Transverse colon (tissue), 4 donors: ENCODE data around the gene NEMP2.

Experiments
- EP300 ChIP-seq: sonication (generic); formaldehyde crosslinking; IDR thresholded peaks from one replicate; pipeline ENCODE4 v1.6.1; 2017; ENCODE audit warnings: antibody characterized with exemption, low read depth
- POLR2A ChIP-seq: fragments of 450-650 bp; IDR thresholded peaks from one replicate; pipeline ENCODE4 v1.6.1; 2016; ENCODE audit warnings: antibody characterized with exemption, mild to moderate bottlenecking, moderate library complexity
- POLR2AphosphoS5 ChIP-seq, 3 donors: sonication (generic); formaldehyde crosslinking; IDR thresholded peaks; one replicate each; pipeline ENCODE4 v1.6.1; 2016; ENCODE audit warnings: antibody characterized with exemption in 3 of 3
- TF ChIP-seq, protein P1 (sequence below), 5 experiments: fragments of 200-600 bp in 3 of 5; fragments of 450-650 bp in 2 of 5; sonication (generic) in 3 of 5; IDR thresholded peaks; 1 replicate in 2 of 5; 2 replicates in 3 of 5; pipeline ENCODE4 v1.5.1; 2016 to 2017; ENCODE audit warnings: antibody characterized with exemption in 5 of 5, inconsistent platforms in 3 of 5, mild to moderate bottlenecking in 2 of 5, moderate library complexity in 1 of 5

DNA sequence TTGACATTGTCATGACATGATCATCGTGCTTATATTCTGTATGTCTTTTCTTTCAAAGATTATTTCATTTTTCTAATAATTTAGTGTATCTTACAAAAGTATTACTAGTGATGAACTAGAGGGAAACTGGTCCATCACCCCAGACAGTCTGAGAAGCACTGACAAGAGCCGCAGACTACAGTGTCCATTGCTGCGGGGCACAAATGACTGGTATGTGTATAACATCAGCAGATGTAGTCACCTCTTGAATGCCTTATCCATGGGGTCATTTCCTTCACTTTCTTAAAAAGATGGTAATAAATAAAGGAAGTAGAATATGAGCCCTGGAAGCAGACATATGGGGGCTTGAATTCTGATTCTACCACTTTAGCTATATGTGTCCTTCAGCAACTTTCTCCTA lies 29.6 kb downstream of the NEMP2 start:
- TF ChIP-seq POLR2A (no peak), EP300 (no peak), POLR2AphosphoS5 (IDR thresholded peaks at IDR 0.05) (no peak)
- TF ChIP-seq, protein P1, sequence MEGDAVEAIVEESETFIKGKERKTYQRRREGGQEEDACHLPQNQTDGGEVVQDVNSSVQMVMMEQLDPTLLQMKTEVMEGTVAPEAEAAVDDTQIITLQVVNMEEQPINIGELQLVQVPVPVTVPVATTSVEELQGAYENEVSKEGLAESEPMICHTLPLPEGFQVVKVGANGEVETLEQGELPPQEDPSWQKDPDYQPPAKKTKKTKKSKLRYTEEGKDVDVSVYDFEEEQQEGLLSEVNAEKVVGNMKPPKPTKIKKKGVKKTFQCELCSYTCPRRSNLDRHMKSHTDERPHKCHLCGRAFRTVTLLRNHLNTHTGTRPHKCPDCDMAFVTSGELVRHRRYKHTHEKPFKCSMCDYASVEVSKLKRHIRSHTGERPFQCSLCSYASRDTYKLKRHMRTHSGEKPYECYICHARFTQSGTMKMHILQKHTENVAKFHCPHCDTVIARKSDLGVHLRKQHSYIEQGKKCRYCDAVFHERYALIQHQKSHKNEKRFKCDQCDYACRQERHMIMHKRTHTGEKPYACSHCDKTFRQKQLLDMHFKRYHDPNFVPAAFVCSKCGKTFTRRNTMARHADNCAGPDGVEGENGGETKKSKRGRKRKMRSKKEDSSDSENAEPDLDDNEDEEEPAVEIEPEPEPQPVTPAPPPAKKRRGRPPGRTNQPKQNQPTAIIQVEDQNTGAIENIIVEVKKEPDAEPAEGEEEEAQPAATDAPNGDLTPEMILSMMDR (IDR thresholded peaks at IDR 0.05) = no peak
